DND-41 (cell line): ENCODE data around the gene UBP1.
A peak's percentile ranks its signal among the peaks of the same experiment; 100 is the strongest.

ENCODE experiments used
- ATAC-seq: fragments of 200-7000 bp; cut with Tn5 transposase; 3 replicates; pipeline ENCODE4 v1.9.1; 2021; ENCODE audit warnings: low read depth; ENCODE audit not compliant: insufficient read depth
- DNase-seq: peaks from one replicate; pipeline ENCODE4 v3.0.0-alpha.2; 2020
- H2AFZ ChIP-seq: 2 replicates; pipeline ENCODE4 v1.6.0; 2012; ENCODE audit warnings: low read depth, low read length
- H3K27ac ChIP-seq: 2 replicates; pipeline ENCODE4 v1.5.1; 2012; ENCODE audit warnings: low read length, inconsistent platforms
- H3K27me3 ChIP-seq: fragments of 200-600 bp; sonication (generic); 2 replicates; pipeline ENCODE4 v1.6.0; 2012; ENCODE audit warnings: low read length, mild to moderate bottlenecking, inconsistent platforms; ENCODE audit not compliant: insufficient read depth, poor library complexity
- H3K36me3 ChIP-seq: 2 replicates; pipeline ENCODE4 v1.5.1; 2012; ENCODE audit warnings: low read length, inconsistent platforms; ENCODE audit not compliant: insufficient read depth
- H3K4me1 ChIP-seq: 2 replicates; pipeline ENCODE4 v1.5.1; 2012; ENCODE audit warnings: mild to moderate bottlenecking, low read length; ENCODE audit not compliant: insufficient read depth
- H3K4me2 ChIP-seq: 2 replicates; pipeline ENCODE4 v1.6.0; 2012; ENCODE audit warnings: mild to moderate bottlenecking, moderate library complexity, low read length, inconsistent platforms; ENCODE audit not compliant: insufficient read depth
- H3K4me3 ChIP-seq, 2 experiments: fragments of 200-600 bp in 1 of 2; shearing (Covaris generic) in 1 of 2; 2 replicates each; pipeline ENCODE4 v1.5.1; 2012 to 2016; ENCODE audit warnings: inconsistent platforms in 2 of 2, low read length in 2 of 2, mild to moderate bottlenecking in 2 of 2, low read depth in 1 of 2, moderate library complexity in 1 of 2
- H3K79me2 ChIP-seq: 2 replicates; pipeline ENCODE4 v1.6.0; 2012; ENCODE audit warnings: low read length, inconsistent platforms; ENCODE audit not compliant: insufficient read depth
- H3K9ac ChIP-seq: 2 replicates; pipeline ENCODE4 v1.6.0; 2012; ENCODE audit warnings: low read depth, mild to moderate bottlenecking, inconsistent platforms, low read length, moderate library complexity
- H3K9me3 ChIP-seq: 2 replicates; pipeline ENCODE4 v1.5.1; 2012; ENCODE audit warnings: low read length, moderate library complexity, mild to moderate bottlenecking, inconsistent platforms; ENCODE audit not compliant: insufficient read depth, severe bottlenecking
- H4K20me1 ChIP-seq: 2 replicates; pipeline ENCODE4 v1.6.0; 2012; ENCODE audit warnings: low read length; ENCODE audit not compliant: insufficient read depth
- EZH2 ChIP-seq: IDR thresholded peaks from 3 replicates; pipeline ENCODE4 v1.6.1; 2012; ENCODE audit warnings: borderline replicate concordance, low read depth, mild to moderate bottlenecking, moderate library complexity, low read length, inconsistent platforms; ENCODE audit not compliant: severe bottlenecking
- TF ChIP-seq, protein P1 (sequence below): IDR thresholded peaks from 2 replicates; pipeline ENCODE4 v1.5.1; 2012; ENCODE audit warnings: borderline replicate concordance, low read length, moderate library complexity, mild to moderate bottlenecking; ENCODE audit not compliant: poor library complexity, severe bottlenecking; ENCODE audit errors: extremely low read depth

UBP1 gene

DNA sequence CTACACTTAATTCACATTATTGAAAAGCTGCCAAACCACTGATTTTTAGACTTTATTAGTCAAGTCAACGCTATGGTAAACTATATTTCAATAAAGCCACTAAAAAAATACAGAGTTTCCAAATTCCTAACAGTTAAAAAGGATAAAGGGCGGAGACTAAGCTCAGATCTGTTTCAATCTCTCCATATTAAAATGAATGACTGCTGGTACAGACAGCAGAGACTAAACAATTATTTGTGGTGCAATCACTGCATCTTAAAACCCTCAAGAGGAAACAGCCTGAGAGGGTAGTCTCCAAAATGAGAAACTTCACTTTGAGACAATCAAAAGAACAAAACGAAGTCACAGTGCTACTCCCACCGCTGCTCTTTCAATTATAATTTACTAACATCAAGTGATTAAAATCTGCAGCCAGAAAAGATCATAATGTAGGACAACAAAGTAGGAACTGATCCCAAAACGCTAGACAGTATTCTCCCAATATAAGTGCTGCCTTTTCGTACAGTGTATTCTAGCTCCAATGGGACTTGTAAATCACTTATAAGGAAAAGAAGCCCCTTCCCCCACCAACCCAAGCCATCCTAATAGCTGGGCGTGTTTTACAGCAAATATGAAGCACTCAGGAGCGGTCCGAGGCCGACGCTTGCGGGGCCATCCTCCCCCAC is 1.2 kb downstream of the UBP1 start:
- Histone ChIP-seq H3K9ac (peak overlapping the region; percentile 77), H3K9me3 (no peaks in the 10 kb centered on the region), H3K79me2 (peaks cover 68% of the 10 kb centered on the region), H3K4me2 (peak overlapping the region; percentile 73), H3K4me1 (peaks cover 42% of the 10 kb centered on the region), H3K4me3 (peak overlapping the region; percentile 50 to 77), H3K27ac (peak overlapping the region; percentile 98), H4K20me1 (peaks cover 46% of the 10 kb centered on the region; the same call in 1 of the 2 replicates), H3K27me3 (no peaks in the 10 kb centered on the region), H3K36me3 (no peaks in the 10 kb centered on the region; the same call in 1 of the 2 replicates), H2AFZ (peak overlapping the region; percentile 70; the same call in 1 of the 2 replicates)
- no peak for DNase-seq
- TF ChIP-seq, protein P1, sequence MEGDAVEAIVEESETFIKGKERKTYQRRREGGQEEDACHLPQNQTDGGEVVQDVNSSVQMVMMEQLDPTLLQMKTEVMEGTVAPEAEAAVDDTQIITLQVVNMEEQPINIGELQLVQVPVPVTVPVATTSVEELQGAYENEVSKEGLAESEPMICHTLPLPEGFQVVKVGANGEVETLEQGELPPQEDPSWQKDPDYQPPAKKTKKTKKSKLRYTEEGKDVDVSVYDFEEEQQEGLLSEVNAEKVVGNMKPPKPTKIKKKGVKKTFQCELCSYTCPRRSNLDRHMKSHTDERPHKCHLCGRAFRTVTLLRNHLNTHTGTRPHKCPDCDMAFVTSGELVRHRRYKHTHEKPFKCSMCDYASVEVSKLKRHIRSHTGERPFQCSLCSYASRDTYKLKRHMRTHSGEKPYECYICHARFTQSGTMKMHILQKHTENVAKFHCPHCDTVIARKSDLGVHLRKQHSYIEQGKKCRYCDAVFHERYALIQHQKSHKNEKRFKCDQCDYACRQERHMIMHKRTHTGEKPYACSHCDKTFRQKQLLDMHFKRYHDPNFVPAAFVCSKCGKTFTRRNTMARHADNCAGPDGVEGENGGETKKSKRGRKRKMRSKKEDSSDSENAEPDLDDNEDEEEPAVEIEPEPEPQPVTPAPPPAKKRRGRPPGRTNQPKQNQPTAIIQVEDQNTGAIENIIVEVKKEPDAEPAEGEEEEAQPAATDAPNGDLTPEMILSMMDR, result no peak
- no peak for TF ChIP-seq EZH2
- no peak for ATAC-seq

GRCh38 chr3:33438284-33438668 is 1.9 kb downstream of the UBP1 start:
- no peak overlapping the region for H2AFZ ChIP-seq
- peak overlapping the region; percentile 50 to 77; a peak in 3 of 4 replicates for H3K4me3 ChIP-seq
- ATAC-seq (no peak), DNase-seq (no peak)
- no peaks in the 10 kb centered on the region for H3K27me3 ChIP-seq
- H3K9ac ChIP-seq, result peak overlapping the region; percentile 77
- H3K36me3 ChIP-seq, result no peaks in the 10 kb centered on the region; the same call in 1 of the 2 replicates
- H3K79me2 ChIP-seq, result peaks cover 75% of the 10 kb centered on the region
- TF ChIP-seq, protein P1, result no peak
- no peak for TF ChIP-seq EZH2
- H3K4me1 ChIP-seq, result peaks cover 42% of the 10 kb centered on the region
- H3K27ac ChIP-seq, result peak overlapping the region; percentile 98
- peaks cover 46% of the 10 kb centered on the region; the same call in 1 of the 2 replicates for H4K20me1 ChIP-seq
- H3K9me3 ChIP-seq, result no peaks in the 10 kb centered on the region
- peak overlapping the region; percentile 73 for H3K4me2 ChIP-seq

DNA sequence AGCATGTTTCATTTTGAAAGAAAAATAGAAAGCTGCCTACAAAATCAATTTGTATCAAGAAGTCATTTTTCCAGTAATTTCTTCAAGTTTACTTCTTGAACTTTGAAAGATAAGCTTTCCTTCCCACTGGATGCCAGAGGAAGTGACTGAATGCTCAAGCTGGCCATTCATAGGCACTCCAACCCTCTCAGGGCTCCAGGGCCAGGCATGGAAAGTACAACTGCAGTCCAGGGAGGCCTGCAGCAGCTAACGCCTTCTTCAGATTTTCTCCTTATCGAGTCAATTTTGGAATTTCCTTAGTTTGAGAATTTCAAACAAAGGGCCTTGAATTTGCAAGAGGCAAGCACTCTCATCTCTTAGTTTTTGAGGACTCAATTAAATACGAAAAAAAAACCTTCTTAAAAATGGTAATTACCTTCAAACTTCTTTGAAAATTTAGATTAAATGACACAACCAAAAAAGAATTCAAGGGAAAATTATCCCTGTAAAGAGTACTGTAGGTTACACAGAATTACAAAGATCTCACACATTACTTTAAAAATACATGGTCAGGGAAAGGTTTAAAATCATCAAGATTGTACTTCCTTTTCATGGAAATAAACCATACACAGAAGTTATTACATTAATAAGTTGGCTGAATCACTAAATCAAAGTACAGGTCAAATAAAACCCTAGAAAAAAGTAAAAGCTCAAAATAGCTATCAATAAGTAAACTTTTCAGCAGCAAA is 2.5 kb downstream of the UBP1 start:
- ATAC-seq (no peak), DNase-seq (no peak)
- Histone ChIP-seq H3K36me3 (no peaks in the 10 kb centered on the region; the same call in 1 of the 2 replicates), H3K9ac (peak overlapping the region; percentile 77), H4K20me1 (peaks cover 46% of the 10 kb centered on the region; the same call in 1 of the 2 replicates), H3K27ac (peak overlapping the region; percentile 98; the same call in 1 of the 2 replicates), H3K4me3 (peak overlapping the region in 1 of 2 experiments; percentile 77; a peak in 3 of 4 replicates), H3K9me3 (no peaks in the 10 kb centered on the region), H3K4me1 (peaks cover 42% of the 10 kb centered on the region), H3K4me2 (peak overlapping the region; percentile 73), H3K27me3 (no peaks in the 10 kb centered on the region), H2AFZ (no peak overlapping the region), H3K79me2 (peaks cover 80% of the 10 kb centered on the region)
- no peak for TF ChIP-seq EZH2

- Histone ChIP-seq H3K79me2 (peaks cover 99% of the 10 kb centered on the region), H3K27ac (no peak overlapping the region), H3K4me2 (no peak overlapping the region), H3K4me1 (peaks cover 31% of the 10 kb centered on the region), H3K36me3 (no peaks in the 10 kb centered on the region), H3K9me3 (no peaks in the 10 kb centered on the region), H3K4me3 (no peak overlapping the region), H4K20me1 (peaks cover 64% of the 10 kb centered on the region; the same call in 1 of the 2 replicates), H3K9ac (no peak overlapping the region), H3K27me3 (no peaks in the 10 kb centered on the region), H2AFZ (no peak overlapping the region)
- ATAC-seq (no peak), DNase-seq (no peak)
- TF ChIP-seq, protein P1, result no peak
- no peak for TF ChIP-seq EZH2
Measured at GRCh38 chr3:33433843-33434242, 6.4 kb downstream of the UBP1 start.
